Psoas muscle (tissue), 8 donors: ENCODE results near the gene SH3GL1. TPM values are rescaled to one million over a fixed set of nuclear protein-coding genes. Genes with fewer than 3 reads are reported as not detected.

Source experiments
- ATAC-seq, 4 donors: fragments of 200-7000 bp; cut with Tn5 transposase; one replicate each; pipeline ENCODE4 v1.9.1; 2020; ENCODE audit warnings: moderate library complexity in 3 of 4, mild to moderate bottlenecking in 2 of 4
- DNase-seq, 2 donors: peaks; one replicate each; pipeline ENCODE4 v3.0.0-alpha.2; 2020
- H3K27ac ChIP-seq: fragments of 200-600 bp; one replicate; pipeline ENCODE4 v1.8.0; 2022
- H3K27me3 ChIP-seq, 3 donors: fragments of 200-600 bp in 1 of 3; one replicate each; pipeline versions ENCODE4 v1.6.1 to v1.8.0; 2013 to 2022; ENCODE audit warnings: low read length in 2 of 3, mild to moderate bottlenecking in 2 of 3, moderate library complexity in 1 of 3; ENCODE audit not compliant: insufficient read depth in 3 of 3
- H3K36me3 ChIP-seq, 2 donors: fragments of 200-600 bp in 1 of 2; one replicate each; pipeline versions ENCODE4 v1.6.1 to v1.8.0; 2013 to 2022; ENCODE audit warnings: low read depth in 1 of 2, mild to moderate bottlenecking in 1 of 2, moderate library complexity in 1 of 2; ENCODE audit not compliant: insufficient read depth in 1 of 2
- H3K4me1 ChIP-seq: fragments of 200-600 bp; one replicate; pipeline ENCODE4 v1.8.0; 2022
- H3K4me3 ChIP-seq: fragments of 200-600 bp; one replicate; pipeline ENCODE4 v1.8.0; 2022; ENCODE audit warnings: mild to moderate bottlenecking
- H3K9me3 ChIP-seq: fragments of 200-600 bp; one replicate; pipeline ENCODE4 v1.8.0; 2022
- WGBS, 3 donors: extraction: QIAGEN DNeasy Blood & Tissue Kit; methylation state at CpG; one replicate each; pipeline versions ENCODE4 v1.1.6 to v1.1.7; 2013; 5-methylcytosine and 5-hydroxymethylcytosine counted together
- intact Hi-C, 2 donors: fragments of 100-400 bp; cut with DNase I; formaldehyde crosslinking; loops; one replicate each; pipeline versions ENCODE4 v1.11.0 to v1.14.2; 2022
- polyA plus RNA-seq, 3 donors: library from polyadenylated mRNA; stranded (reverse); fragments of 200-250 nt; gene quantifications; one replicate each; pipeline ENCODE4 v1.2.3, GENCODE V29; 2013
- total RNA-seq, 4 donors: library from RNA; stranded (reverse); fragmentation: NEBNext Ultra II Directional in 2 of 4; extraction: Animal tissue kit (Norgen Biotek cat#: 25700) in 2 of 4; gene quantifications; one replicate each; pipeline versions ENCODE4 v1.2.1 to v1.2.4, GENCODE V29; 2021 to 2023
- TF ChIP-seq, protein P1 (sequence below): fragments of 200-600 bp; IDR thresholded peaks from one replicate; pipeline ENCODE4 v1.8.0; 2022; ENCODE audit warnings: antibody characterized with exemption
- donor health status: healthy with polysubstance abuse.
- donor health status: DM: no; HTN: no; CAD: no; lungs with moderate emphysema.
- donor health status: Bipolar disorder and iron deficiency.
- donor health status: healthy.
- donor health status: DM: yes; HTN: yes; CAD: no.
- donor health status: DM: no; HTN: no; CAD: no.
- donor health status: DM: no; HTN: no; CAD: no.
- donor health status: DM: yes; HTN: yes; CAD: no.

SH3GL1 gene
- total and polyA plus RNA-seq, 7 donors: 16.0 to 85.6 (median 23.3) TPM

DNA sequence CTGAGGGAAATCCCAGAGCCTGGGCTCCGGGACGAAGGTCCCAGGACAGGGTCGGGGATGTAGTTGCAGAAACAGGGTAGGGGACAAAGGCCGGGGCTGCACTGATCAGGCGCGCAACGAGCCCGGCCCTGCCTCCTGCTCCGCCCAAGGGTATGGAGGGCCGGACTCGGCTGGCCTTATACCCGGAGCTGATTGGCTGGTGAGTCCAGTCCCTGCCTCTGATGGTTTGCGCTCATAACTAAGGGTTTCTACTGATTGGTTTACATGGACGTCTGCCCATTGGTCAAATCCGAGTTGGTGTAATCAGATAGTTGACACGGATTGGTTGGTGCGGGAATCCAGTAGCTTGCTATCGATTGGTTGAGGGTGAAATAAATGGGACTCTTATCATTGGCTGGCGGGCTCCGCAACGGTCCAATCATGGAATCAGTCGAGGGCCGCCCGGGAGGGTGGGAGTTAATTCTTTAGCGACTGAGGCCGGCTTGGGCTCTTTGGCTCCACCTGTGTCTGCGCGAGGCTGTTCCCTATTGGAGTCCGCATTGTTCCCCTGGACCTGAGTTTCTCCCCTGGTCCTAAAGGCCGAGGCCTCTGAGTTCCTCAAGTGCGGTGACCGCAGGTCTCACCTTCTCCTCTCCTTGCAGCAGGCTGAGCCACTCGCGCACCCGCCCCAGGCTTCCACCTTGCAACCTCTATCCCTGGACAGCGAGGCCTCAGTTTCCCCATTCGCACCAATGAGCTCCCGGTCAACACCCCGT is 57.6 kb downstream of the SH3GL1 start:
- H3K36me3 ChIP-seq: peaks cover 0 to 17% of the 10 kb centered on the region in 2 donors
- TF ChIP-seq, protein P1, sequence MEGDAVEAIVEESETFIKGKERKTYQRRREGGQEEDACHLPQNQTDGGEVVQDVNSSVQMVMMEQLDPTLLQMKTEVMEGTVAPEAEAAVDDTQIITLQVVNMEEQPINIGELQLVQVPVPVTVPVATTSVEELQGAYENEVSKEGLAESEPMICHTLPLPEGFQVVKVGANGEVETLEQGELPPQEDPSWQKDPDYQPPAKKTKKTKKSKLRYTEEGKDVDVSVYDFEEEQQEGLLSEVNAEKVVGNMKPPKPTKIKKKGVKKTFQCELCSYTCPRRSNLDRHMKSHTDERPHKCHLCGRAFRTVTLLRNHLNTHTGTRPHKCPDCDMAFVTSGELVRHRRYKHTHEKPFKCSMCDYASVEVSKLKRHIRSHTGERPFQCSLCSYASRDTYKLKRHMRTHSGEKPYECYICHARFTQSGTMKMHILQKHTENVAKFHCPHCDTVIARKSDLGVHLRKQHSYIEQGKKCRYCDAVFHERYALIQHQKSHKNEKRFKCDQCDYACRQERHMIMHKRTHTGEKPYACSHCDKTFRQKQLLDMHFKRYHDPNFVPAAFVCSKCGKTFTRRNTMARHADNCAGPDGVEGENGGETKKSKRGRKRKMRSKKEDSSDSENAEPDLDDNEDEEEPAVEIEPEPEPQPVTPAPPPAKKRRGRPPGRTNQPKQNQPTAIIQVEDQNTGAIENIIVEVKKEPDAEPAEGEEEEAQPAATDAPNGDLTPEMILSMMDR: peak; percentile 11
- peak; percentile 96 to 97 for DNase-seq
- H3K27ac ChIP-seq: peak overlapping the region; percentile 89
- intact Hi-C loops: no loop called here
- 0% methylated on average over 39 of the region's 39 CpGs for WGBS, 3 donors
- peak overlapping the region; percentile 85 for H3K4me3 ChIP-seq
- peak; percentile 92 to 94 (median 93) for ATAC-seq
- H3K4me1 ChIP-seq: peaks cover 13% of the 10 kb centered on the region
- H3K9me3 ChIP-seq: no peaks in the 10 kb centered on the region
- H3K27me3 ChIP-seq: no peaks in the 10 kb centered on the region

DNA sequence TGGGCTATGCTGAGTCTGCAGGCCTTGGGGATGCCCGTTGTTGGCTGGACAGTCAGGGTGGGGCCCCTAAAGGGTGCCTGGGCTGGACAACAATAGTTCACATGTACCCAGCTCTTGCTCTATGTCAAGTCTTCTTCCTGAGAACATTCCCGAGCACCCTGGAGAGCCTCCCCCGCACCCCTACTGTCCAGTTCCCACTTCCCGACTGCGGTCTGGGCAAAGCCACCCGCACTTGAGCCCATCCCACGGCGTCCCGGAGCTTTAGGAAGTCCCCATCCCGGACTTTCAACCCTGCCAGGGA is 58.1 kb downstream of the SH3GL1 start:
- H3K27me3 ChIP-seq: no peaks in the 10 kb centered on the region
- WGBS, 3 donors: 1 to 2% (median 2%) methylated on average over 9 to 10 of the region's 10 CpGs

DNA sequence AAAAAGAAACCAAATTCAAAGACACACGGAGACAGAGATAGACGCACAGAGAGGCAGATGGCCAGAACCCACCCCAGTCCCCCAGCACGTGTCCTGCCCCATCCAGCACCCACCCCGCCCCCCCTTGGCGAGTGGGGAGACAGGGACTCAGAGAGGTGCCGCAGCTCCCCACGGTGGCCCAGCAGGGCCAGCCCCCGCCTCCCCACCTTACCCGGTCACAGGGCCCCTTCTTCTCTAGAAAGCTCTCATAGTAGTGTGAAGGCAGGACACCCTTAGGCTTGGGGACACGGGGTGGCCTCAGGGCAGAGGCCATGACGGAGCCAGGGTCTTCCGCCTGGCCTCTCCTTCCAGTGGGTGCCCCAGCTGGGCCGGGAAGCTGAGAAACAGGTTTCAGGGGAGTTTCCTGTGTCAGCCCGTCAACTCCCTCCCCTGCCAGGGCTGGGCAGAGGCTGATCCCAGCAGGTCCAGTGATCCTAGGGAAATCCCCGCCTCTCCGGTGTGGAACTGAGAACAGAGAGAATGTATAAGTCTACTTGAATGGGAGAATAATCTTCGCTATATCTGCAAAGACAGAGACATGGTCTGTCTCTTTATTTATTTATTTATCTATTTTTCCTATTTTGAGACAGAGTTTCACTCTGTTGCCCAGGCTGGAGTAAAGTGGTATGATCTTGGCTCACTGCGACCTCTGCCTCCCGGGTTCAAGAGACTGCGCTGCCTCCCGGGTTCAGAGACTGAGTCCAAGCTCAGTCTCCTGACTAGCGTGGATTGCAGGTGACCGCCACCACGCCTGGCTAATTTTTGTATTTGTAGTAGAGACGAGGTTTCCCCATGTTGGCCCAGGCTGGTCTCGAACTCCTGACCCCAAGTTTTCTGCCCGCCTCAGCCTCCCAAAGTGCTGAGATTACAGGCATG is 61.6 kb downstream of the SH3GL1 start, which contains the start of gene STAP2:
Gene STAP2 (minus strand): TSS at position 387 of the 915 bp plus-strand sequence. CDS start 74 bp downstream, at position 313.
- DNase-seq (no peak), ATAC-seq (no peak)
- H3K27me3 ChIP-seq: no peaks in the 10 kb centered on the region
- no peak within 1 kb of the TSS for H3K27ac ChIP-seq
- TF ChIP-seq, protein P1: no peak
- WGBS, 3 donors: 45 to 51% (median 49%) methylated on average over 25 to 27 of the region's 27 CpGs
- intact Hi-C loops: no loop called here
- no peaks in the 10 kb centered on the region for H3K36me3 ChIP-seq
- peak within 1 kb of the TSS; percentile 56 for H3K4me3 ChIP-seq
- H3K9me3 ChIP-seq: no peaks in the 10 kb centered on the region
- H3K4me1 ChIP-seq: peaks cover 8% of the 10 kb centered on the region

More for the DNA sequence above, 58.1 kb downstream of the SH3GL1 start:
- ATAC-seq: peak; percentile 1 to 19 (median 10)
- Histone ChIP-seq H3K9me3 (no peaks in the 10 kb centered on the region), H3K4me3 (peak overlapping the region; percentile 85), H3K36me3 (peaks cover 0 to 12% of the 10 kb centered on the region in 2 donors), H3K27ac (peak overlapping the region; percentile 86), H3K4me1 (peaks cover 14% of the 10 kb centered on the region)
- no peak for DNase-seq
- TF ChIP-seq, protein P1: no peak
- intact Hi-C loops: no loop called here

DNA sequence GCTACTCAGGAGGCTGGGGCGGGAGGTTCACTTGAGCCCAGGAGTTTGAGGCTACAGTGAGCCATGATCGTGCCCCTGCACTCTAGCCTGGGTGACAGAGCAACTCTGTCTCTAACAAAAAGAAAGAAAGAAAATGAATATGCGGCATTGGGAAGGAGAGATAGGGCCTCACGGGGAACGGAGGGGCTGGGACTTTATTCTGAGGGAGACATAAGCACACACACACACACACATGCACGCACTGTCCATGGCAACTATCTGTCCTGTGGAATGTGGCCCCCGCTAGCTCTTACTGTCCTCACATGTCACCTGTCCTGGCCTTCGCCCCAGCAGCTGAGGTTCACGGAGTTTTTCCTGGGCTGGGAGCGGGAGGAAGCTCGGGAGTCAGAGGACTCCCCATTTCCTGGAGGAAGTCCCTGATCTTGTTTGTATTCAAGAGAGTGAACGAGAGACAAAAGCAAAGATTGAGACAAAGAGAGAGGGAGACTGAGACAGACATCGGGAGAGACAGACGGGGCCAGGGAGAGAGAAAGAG is 62.4 kb downstream of the SH3GL1 start:
- Histone ChIP-seq H3K4me3 (peak overlapping the region; percentile 56), H3K9me3 (no peaks in the 10 kb centered on the region), H3K36me3 (no peaks in the 10 kb centered on the region), H3K4me1 (peaks cover 8% of the 10 kb centered on the region), H3K27me3 (no peaks in the 10 kb centered on the region), H3K27ac (no peak overlapping the region)
- ATAC-seq (no peak), DNase-seq (no peak)
- TF ChIP-seq, protein P1: no peak
- WGBS, 3 donors: 12 to 20% (median 19%) methylated on average over 12 to 14 of the region's 14 CpGs
- intact Hi-C loops: no loop called here
